HL-60 (cell line): ENCODE data around the gene MAN2B1.

Experiments
- CTCF ChIP-seq: IDR thresholded peaks from one replicate; pipeline ENCODE4 v1.5.1; 2011; ENCODE audit warnings: low read length, control low read depth, inconsistent platforms; ENCODE audit not compliant: insufficient read depth
- GABPA ChIP-seq: IDR thresholded peaks from 2 replicates; pipeline ENCODE4 v1.6.1; 2012; ENCODE audit warnings: low read depth
- POLR2AphosphoS5 ChIP-seq: IDR thresholded peaks from 2 replicates; pipeline ENCODE4 v1.6.1; 2012; ENCODE audit warnings: low read depth
- REST ChIP-seq: IDR thresholded peaks from 2 replicates; pipeline ENCODE4 v1.6.1; 2012; ENCODE audit warnings: low read depth; ENCODE audit not compliant: insufficient replicate concordance
- SPI1 ChIP-seq: IDR thresholded peaks from 2 replicates; pipeline ENCODE4 v1.6.1; 2012; ENCODE audit warnings: low read depth, mild to moderate bottlenecking, borderline replicate concordance

GRCh38 chr19:12607631-12608030 is 58.9 kb downstream of the MAN2B1 start:
- TF ChIP-seq CTCF (no peak), POLR2AphosphoS5 (no peak), GABPA (no peak), SPI1 (no peak), REST (no peak)
